Activated naive CD8-positive, alpha-beta T cell treated with anti-CD3 and anti-CD28 coated beads for 36 hours (primary cell): ENCODE results near the gene EBF3. TPM values are rescaled to one million over a fixed set of nuclear protein-coding genes. Genes with fewer than 3 reads are reported as not detected.

ENCODE experiments used
- DNase-seq: peaks from one replicate; pipeline ENCODE4 v3.0.0; 2021
- H3K27ac Mint-ChIP-seq: one replicate; pipeline ENCODE4 v1.8.0; 2022; ENCODE audit warnings: mild to moderate bottlenecking, moderate library complexity, mixed read lengths
- H3K27me3 Mint-ChIP-seq: one replicate; pipeline ENCODE4 v1.8.0; 2022; ENCODE audit warnings: mild to moderate bottlenecking, mixed read lengths
- H3K36me3 Mint-ChIP-seq: one replicate; pipeline ENCODE4 v1.8.0; 2021; ENCODE audit warnings: mild to moderate bottlenecking, mixed read lengths
- H3K4me1 Mint-ChIP-seq: one replicate; pipeline ENCODE4 v1.8.0; 2021; ENCODE audit warnings: mixed read lengths
- H3K4me3 Mint-ChIP-seq: one replicate; pipeline ENCODE4 v1.8.0; 2022; ENCODE audit warnings: mild to moderate bottlenecking, moderate library complexity, mixed read lengths
- H3K9me3 Mint-ChIP-seq: one replicate; pipeline ENCODE4 v1.8.0; 2022; ENCODE audit warnings: mixed read lengths
- total RNA-seq, 2 experiments: library from RNA; stranded (reverse); gene quantifications; one replicate each; pipeline ENCODE4 v1.2.3, GENCODE V29; 2021

The EBF3 gene
- total RNA-seq, 2 experiments from 2014 or later: not detected

GRCh38 chr10:129814681-129815646 is 149.1 kb downstream of the EBF3 start:
- no peaks in the 10 kb centered on the region for H3K36me3 Mint-ChIP-seq
- no peaks in the 10 kb centered on the region for H3K4me1 Mint-ChIP-seq
- H3K4me3 Mint-ChIP-seq: no peak overlapping the region
- peaks cover 3% of the 10 kb centered on the region for H3K27me3 Mint-ChIP-seq
- peaks cover 7% of the 10 kb centered on the region for H3K9me3 Mint-ChIP-seq
- H3K27ac Mint-ChIP-seq: no peak overlapping the region
- no peak for DNase-seq

- Mint-ChIP-seq H3K4me3 (no peak overlapping the region), H3K27ac (no peak overlapping the region), H3K9me3 (peaks cover 1% of the 10 kb centered on the region), H3K4me1 (no peaks in the 10 kb centered on the region), H3K27me3 (peaks cover 3% of the 10 kb centered on the region), H3K36me3 (peaks cover 2% of the 10 kb centered on the region)
- no peak for DNase-seq
Observed at GRCh38 chr10:129812398-129812797, 151.7 kb downstream of the EBF3 start.

- Mint-ChIP-seq H3K27me3 (peaks cover 3% of the 10 kb centered on the region), H3K36me3 (peaks cover 3% of the 10 kb centered on the region), H3K9me3 (peaks cover 7% of the 10 kb centered on the region), H3K4me3 (no peak overlapping the region), H3K27ac (no peak overlapping the region), H3K4me1 (no peaks in the 10 kb centered on the region)
- no peak for DNase-seq
Observed at GRCh38 chr10:129811208-129811607, 152.9 kb downstream of the EBF3 start.

GRCh38 chr10:129809841-129810240 is 154.2 kb downstream of the EBF3 start:
- Mint-ChIP-seq H3K27me3 (peaks cover 3% of the 10 kb centered on the region), H3K36me3 (peaks cover 3% of the 10 kb centered on the region), H3K27ac (no peak overlapping the region), H3K4me3 (no peak overlapping the region), H3K4me1 (no peaks in the 10 kb centered on the region), H3K9me3 (peaks cover 11% of the 10 kb centered on the region)
- DNase-seq: no peak

- no peak overlapping the region for H3K27ac Mint-ChIP-seq
- no peak overlapping the region for H3K4me3 Mint-ChIP-seq
- H3K4me1 Mint-ChIP-seq: no peaks in the 10 kb centered on the region
- peaks cover 3% of the 10 kb centered on the region for H3K27me3 Mint-ChIP-seq
- H3K36me3 Mint-ChIP-seq: peaks cover 3% of the 10 kb centered on the region
- no peak for DNase-seq
- H3K9me3 Mint-ChIP-seq: peaks cover 12% of the 10 kb centered on the region
Observed at GRCh38 chr10:129809431-129809830, 154.6 kb downstream of the EBF3 start.

- Mint-ChIP-seq H3K27ac (no peak overlapping the region), H3K4me3 (no peak overlapping the region), H3K36me3 (peaks cover 5% of the 10 kb centered on the region), H3K9me3 (peaks cover 23% of the 10 kb centered on the region), H3K27me3 (peaks cover 3% of the 10 kb centered on the region), H3K4me1 (no peaks in the 10 kb centered on the region)
- no peak for DNase-seq
Observed at GRCh38 chr10:129808092-129808983, 155.7 kb downstream of the EBF3 start.

GRCh38 chr10:129807211-129807610 is 156.9 kb downstream of the EBF3 start:
- H3K27me3 Mint-ChIP-seq: peaks cover 3% of the 10 kb centered on the region
- peaks cover 8% of the 10 kb centered on the region for H3K36me3 Mint-ChIP-seq
- no peaks in the 10 kb centered on the region for H3K4me1 Mint-ChIP-seq
- H3K4me3 Mint-ChIP-seq: no peak overlapping the region
- no peak for DNase-seq
- H3K9me3 Mint-ChIP-seq: peaks cover 27% of the 10 kb centered on the region
- H3K27ac Mint-ChIP-seq: no peak overlapping the region

GRCh38 chr10:129800796-129801340 is 163.2 kb downstream of the EBF3 start:
- Mint-ChIP-seq H3K27me3 (peaks cover 5% of the 10 kb centered on the region), H3K4me3 (no peak overlapping the region), H3K36me3 (peaks cover 4% of the 10 kb centered on the region), H3K27ac (no peak overlapping the region), H3K4me1 (no peaks in the 10 kb centered on the region), H3K9me3 (peaks cover 26% of the 10 kb centered on the region)
- DNase-seq: no peak

GRCh38 chr10:129799942-129800341 is 164.1 kb downstream of the EBF3 start:
- peaks cover 4% of the 10 kb centered on the region for H3K36me3 Mint-ChIP-seq
- no peak overlapping the region for H3K4me3 Mint-ChIP-seq
- H3K4me1 Mint-ChIP-seq: no peaks in the 10 kb centered on the region
- H3K27ac Mint-ChIP-seq: no peak overlapping the region
- no peak for DNase-seq
- peaks cover 24% of the 10 kb centered on the region for H3K9me3 Mint-ChIP-seq
- peaks cover 5% of the 10 kb centered on the region for H3K27me3 Mint-ChIP-seq

- Mint-ChIP-seq H3K9me3 (peaks cover 16% of the 10 kb centered on the region), H3K4me1 (no peaks in the 10 kb centered on the region), H3K27me3 (peaks cover 2% of the 10 kb centered on the region), H3K4me3 (no peak overlapping the region), H3K27ac (no peak overlapping the region), H3K36me3 (peaks cover 1% of the 10 kb centered on the region)
- no peak for DNase-seq
Observed at GRCh38 chr10:129796710-129797420, 167.2 kb downstream of the EBF3 start.

- DNase-seq: no peak
- Mint-ChIP-seq H3K27ac (no peak overlapping the region), H3K4me3 (no peak overlapping the region), H3K36me3 (peaks cover 1% of the 10 kb centered on the region), H3K27me3 (peaks cover 2% of the 10 kb centered on the region), H3K9me3 (peaks cover 32% of the 10 kb centered on the region), H3K4me1 (no peaks in the 10 kb centered on the region)
Observed at GRCh38 chr10:129793996-129794395, 170.1 kb downstream of the EBF3 start.

GRCh38 chr10:129793479-129793878 is 170.6 kb downstream of the EBF3 start:
- H3K9me3 Mint-ChIP-seq: peaks cover 32% of the 10 kb centered on the region
- H3K36me3 Mint-ChIP-seq: peaks cover 1% of the 10 kb centered on the region
- H3K27ac Mint-ChIP-seq: no peak overlapping the region
- no peak for DNase-seq
- peaks cover 2% of the 10 kb centered on the region for H3K27me3 Mint-ChIP-seq
- H3K4me3 Mint-ChIP-seq: no peak overlapping the region
- no peaks in the 10 kb centered on the region for H3K4me1 Mint-ChIP-seq

- Mint-ChIP-seq H3K4me1 (no peaks in the 10 kb centered on the region), H3K9me3 (peaks cover 30% of the 10 kb centered on the region), H3K27me3 (no peaks in the 10 kb centered on the region)
Observed at GRCh38 chr10:129792864-129793263, 171.2 kb downstream of the EBF3 start.

GRCh38 chr10:129792141-129792540 is 171.9 kb downstream of the EBF3 start:
- H3K9me3 Mint-ChIP-seq: peaks cover 34% of the 10 kb centered on the region
- peaks cover 5% of the 10 kb centered on the region for H3K36me3 Mint-ChIP-seq
- no peaks in the 10 kb centered on the region for H3K4me1 Mint-ChIP-seq

More at GRCh38 chr10:129792864-129793263, 171.2 kb downstream of the EBF3 start:
- Mint-ChIP-seq H3K4me3 (no peak overlapping the region), H3K27ac (no peak overlapping the region), H3K36me3 (peaks cover 1% of the 10 kb centered on the region)
- DNase-seq: no peak

More at GRCh38 chr10:129792141-129792540, 171.9 kb downstream of the EBF3 start:
- no peak for DNase-seq
- Mint-ChIP-seq H3K4me3 (no peak overlapping the region), H3K27ac (no peak overlapping the region), H3K27me3 (no peaks in the 10 kb centered on the region)
